HG02588 (cell line): Measurements from ENCODE around the gene DLL3.

ENCODE experiments used
- ATAC-seq: cut with Tn5 transposase; IDR thresholded peaks from one replicate; pipeline ENCODE4 v1.9.1; 2021; ENCODE audit warnings: mild to moderate bottlenecking, moderate library complexity; ENCODE audit not compliant: unreplicated experiment

Gene DLL3

GRCh38 chr19:39515551-39516191, 16.9 kb downstream of the DLL3 start:
- no peak for ATAC-seq

- ATAC-seq = no peak
Observed at GRCh38 chr19:39516270-39516669, 17.5 kb downstream of the DLL3 start.

GRCh38 chr19:39517432-39517831, 18.7 kb downstream of the DLL3 start:
- ATAC-seq = no peak

GRCh38 chr19:39518458-39518857, 19.7 kb downstream of the DLL3 start:
- ATAC-seq = no peak

- ATAC-seq = no peak
Observed at GRCh38 chr19:39518975-39519374, 20.2 kb downstream of the DLL3 start.

- ATAC-seq = no peak
Observed at GRCh38 chr19:39520541-39521484, 22.1 kb downstream of the DLL3 start.

GRCh38 chr19:39524495-39524894, 25.7 kb downstream of the DLL3 start:
- no peak for ATAC-seq

- ATAC-seq = no peak
Observed at GRCh38 chr19:39525205-39525604, 26.5 kb downstream of the DLL3 start.

GRCh38 chr19:39531834-39532232, 33.1 kb downstream of the DLL3 start:
- ATAC-seq = no peak

GRCh38 chr19:39532233-39533002, 33.7 kb downstream of the DLL3 start, which contains the start of gene EID2B:
Gene EID2B, minus strand, starts transcription at chr19:39532852. Its CDS starts 50 bp downstream, at chr19:39532802.
- ATAC-seq = peak; percentile 89

GRCh38 chr19:39533003-39533512, 34.3 kb downstream of the DLL3 start:
- ATAC-seq = peak; percentile 11

GRCh38 chr19:39533791-39534190, 35.0 kb downstream of the DLL3 start:
- ATAC-seq = no peak

GRCh38 chr19:39539165-39539517, 40.4 kb downstream of the DLL3 start:
- ATAC-seq = no peak

GRCh38 chr19:39539518-39540332, 41.0 kb downstream of the DLL3 start, which contains the start of gene EID2:
Gene EID2, minus strand, starts transcription at chr19:39540161. Its CDS starts 82 bp downstream, at chr19:39540079.
- peak; percentile 86 for ATAC-seq

GRCh38 chr19:39540333-39540673, 41.6 kb downstream of the DLL3 start:
- no peak for ATAC-seq

GRCh38 chr19:39542206-39542605, 43.5 kb downstream of the DLL3 start:
- ATAC-seq = no peak

- no peak for ATAC-seq
Observed at GRCh38 chr19:39543477-39543857, 44.7 kb downstream of the DLL3 start.

- ATAC-seq = no peak
Observed at GRCh38 chr19:39544226-39544903, 45.6 kb downstream of the DLL3 start.

- ATAC-seq = no peak
Observed at GRCh38 chr19:39544911-39545310, 46.2 kb downstream of the DLL3 start.

GRCh38 chr19:39546599-39546998, 47.9 kb downstream of the DLL3 start:
- no peak for ATAC-seq
